SK-N-SH (cell line): ENCODE results near the gene PRADC1. TPM values are rescaled to one million over a fixed set of nuclear protein-coding genes. Genes with fewer than 3 reads are reported as not detected.

ENCODE experiments used
- CTCF ChIA-PET: fragments of 300-600, 350-600 bp; formaldehyde crosslinking; extraction: SDS; loops from one replicate; lab custom pipeline; 2021; lab: Yijun Ruan, JAX
- POLR2A ChIA-PET: fragments of 350-600 bp; sonication (Branson Sonifier 250); formaldehyde crosslinking; extraction: SDS; loops from one replicate; lab custom pipeline; 2020; ENCODE audit warnings: antibody characterized with exemption, inconsistent platforms; lab: Yijun Ruan, JAX
- DNase-seq: peaks from one replicate; pipeline ENCODE4 v3.0.0; 2012
- H2AFZ ChIP-seq: fragments of 200-600 bp; sonication (generic); 2 replicates; pipeline ENCODE4 v1.8.1; 2016; ENCODE audit warnings: antibody characterized with exemption, mild to moderate bottlenecking, low read depth
- H3F3A ChIP-seq: fragments of 200-600 bp; sonication (generic); replicated peaks from 2 replicates; pipeline ENCODE3; 2016; ENCODE audit warnings: antibody characterized with exemption, mild to moderate bottlenecking; ENCODE audit not compliant: insufficient read depth
- H3K27ac ChIP-seq, 2 experiments: fragments of 200-500 bp in 1 of 2; fragments of 200-600 bp in 1 of 2; sonication (Bioruptor generic) in 1 of 2; sonication (generic), shearing (Covaris generic) in 1 of 2; 2 replicates each; pipeline versions ENCODE4 v1.5.1 to v1.6.1; 2014 to 2016; ENCODE audit warnings: low read depth in 2 of 2, inconsistent platforms in 1 of 2, low read length in 1 of 2, mild to moderate bottlenecking in 1 of 2, mixed read lengths in 1 of 2
- H3K27me3 ChIP-seq: fragments of 200-600 bp; sonication (generic), shearing (Covaris generic); 2 replicates; pipeline ENCODE4 v1.6.1; 2016; ENCODE audit warnings: mixed run types; ENCODE audit not compliant: insufficient read depth
- H3K36me3 ChIP-seq, 2 experiments: fragments of 200-500 bp in 1 of 2; fragments of 200-600 bp in 1 of 2; sonication (Bioruptor generic) in 1 of 2; sonication (generic) in 1 of 2; replicated peaks in 1 of 2; 2 replicates each; pipeline versions ENCODE3 to v1.5.1; 2014 to 2016; ENCODE audit warnings: low read length in 1 of 2, mild to moderate bottlenecking in 1 of 2; ENCODE audit not compliant: insufficient read depth in 2 of 2, control insufficient read depth in 1 of 2
- H3K4me1 ChIP-seq, 2 experiments: fragments of 200-500 bp in 1 of 2; fragments of 200-600 bp in 1 of 2; sonication (Bioruptor generic) in 1 of 2; sonication (generic), shearing (Covaris generic) in 1 of 2; 2 replicates each; pipeline versions ENCODE4 v1.5.1 to v1.6.1; 2014 to 2016; ENCODE audit warnings: low read depth in 1 of 2, low read length in 1 of 2, mixed run types in 1 of 2; ENCODE audit not compliant: insufficient read depth in 2 of 2, control insufficient read depth in 1 of 2
- H3K4me2 ChIP-seq: fragments of 200-600 bp; sonication (generic), shearing (Covaris generic); 2 replicates; pipeline ENCODE4 v1.6.1; 2017; ENCODE audit warnings: mixed run types
- H3K4me3 ChIP-seq, 2 experiments: fragments of 200-500 bp in 1 of 2; fragments of 200-600 bp in 1 of 2; sonication (Bioruptor generic) in 1 of 2; sonication (generic), shearing (Covaris generic) in 1 of 2; 2 replicates each; pipeline versions ENCODE4 v1.5.1 to v1.8.1; 2014 to 2016; ENCODE audit warnings: low read depth in 2 of 2, inconsistent platforms in 1 of 2, low read length in 1 of 2, mild to moderate bottlenecking in 1 of 2, mixed read lengths in 1 of 2, moderate library complexity in 1 of 2
- H3K79me2 ChIP-seq: fragments of 200-600 bp; sonication (generic); 2 replicates; pipeline ENCODE4 v1.8.1; 2017; ENCODE audit warnings: mild to moderate bottlenecking; ENCODE audit not compliant: insufficient read depth
- H3K9ac ChIP-seq: fragments of 200-600 bp; sonication (generic); 2 replicates; pipeline ENCODE4 v1.6.1; 2017; ENCODE audit warnings: mixed run types
- H3K9me2 ChIP-seq: fragments of 200-600 bp; sonication (generic); 2 replicates; pipeline ENCODE4 v1.6.1; 2017; ENCODE audit warnings: mixed run types
- H3K9me3 ChIP-seq: fragments of 200-600 bp; sonication (generic); 2 replicates; pipeline ENCODE4 v1.6.1; 2017; ENCODE audit warnings: mixed run types, mild to moderate bottlenecking, moderate library complexity
- H4K20me1 ChIP-seq: fragments of 200-600 bp; sonication (generic); 2 replicates; pipeline ENCODE4 v1.6.1; 2017; ENCODE audit warnings: mild to moderate bottlenecking, mixed run types; ENCODE audit not compliant: insufficient read depth
- CHD2 ChIP-seq: fragments of 150-350 bp; IDR thresholded peaks from 2 replicates; pipeline ENCODE4 v1.6.1; 2018; ENCODE audit warnings: low read length; ENCODE audit not compliant: partially characterized antibody
- CTCF ChIP-seq: fragments of 200-600 bp; sonication (generic); IDR thresholded peaks from 2 replicates; pipeline ENCODE4 v1.6.1; 2017; ENCODE audit warnings: antibody characterized with exemption, mild to moderate bottlenecking, moderate library complexity
- FOXJ3 ChIP-seq: sonication (generic); formaldehyde crosslinking; IDR thresholded peaks from 2 replicates; pipeline ENCODE4 v1.5.1; 2020; ENCODE audit warnings: mild to moderate bottlenecking, missing genetic modification reagents
- GABPA ChIP-seq: IDR thresholded peaks from 2 replicates; pipeline ENCODE4 v1.4.0; 2012; ENCODE audit warnings: low read depth, mild to moderate bottlenecking
- GATA2 ChIP-seq: sonication (generic); formaldehyde crosslinking; IDR thresholded peaks from 2 replicates; pipeline ENCODE4 v1.5.0; 2020; ENCODE audit warnings: mild to moderate bottlenecking, missing genetic modification reagents
- JUND ChIP-seq: IDR thresholded peaks from 2 replicates; pipeline ENCODE4 v1.4.0; 2012
- MAX ChIP-seq: IDR thresholded peaks from 2 replicates; pipeline ENCODE4 v1.4.0; 2012; ENCODE audit warnings: low read depth
- MEF2A ChIP-seq: IDR thresholded peaks from 2 replicates; pipeline ENCODE4 v1.4.0; 2012; ENCODE audit warnings: low read depth, borderline replicate concordance
- MXI1 ChIP-seq: IDR thresholded peaks from 2 replicates; pipeline ENCODE4 v1.6.1; 2012; ENCODE audit warnings: mild to moderate bottlenecking, low read depth, low read length, improper control_type of control experiment
- POLR2AphosphoS5 ChIP-seq: IDR thresholded peaks from 2 replicates; pipeline ENCODE4 v1.6.1; 2012; ENCODE audit warnings: low read depth, low read length
- RAD21 ChIP-seq: IDR thresholded peaks from 2 replicates; pipeline ENCODE4 v1.6.1; 2012; ENCODE audit warnings: mild to moderate bottlenecking, low read length
- RCOR1 ChIP-seq: fragments of 150-350 bp; IDR thresholded peaks from 2 replicates; pipeline ENCODE4 v1.6.1; 2017; ENCODE audit warnings: antibody characterized with exemption, low read length
- REST ChIP-seq: IDR thresholded peaks from 2 replicates; pipeline ENCODE4 v1.6.1; 2012; ENCODE audit warnings: mild to moderate bottlenecking, low read depth, low read length, moderate library complexity
- RFX5 ChIP-seq: IDR thresholded peaks from 2 replicates; pipeline ENCODE4 v1.6.1; 2012; ENCODE audit warnings: mild to moderate bottlenecking, improper control_type of control experiment, low read length
- SIN3A ChIP-seq: IDR thresholded peaks from 2 replicates; pipeline ENCODE4 v1.6.1; 2012; ENCODE audit warnings: low read depth, mild to moderate bottlenecking, low read length, moderate library complexity, borderline replicate concordance
- SMC3 ChIP-seq: IDR thresholded peaks from 2 replicates; pipeline ENCODE4 v1.6.1; 2012; ENCODE audit warnings: low read depth, low read length, improper control_type of control experiment
- TAF1 ChIP-seq: IDR thresholded peaks from 2 replicates; pipeline ENCODE4 v1.6.1; 2012; ENCODE audit warnings: low read depth, mild to moderate bottlenecking, low read length, moderate library complexity, borderline replicate concordance
- USF1 ChIP-seq: IDR thresholded peaks from 2 replicates; pipeline ENCODE4 v1.4.0; 2012; ENCODE audit warnings: low read depth, borderline replicate concordance
- USF2 ChIP-seq: fragments of 150-350 bp; IDR thresholded peaks from 2 replicates; pipeline ENCODE4 v1.6.1; 2017; ENCODE audit warnings: antibody characterized with exemption, low read length, low read depth, borderline replicate concordance
- YY1 ChIP-seq: IDR thresholded peaks from 2 replicates; pipeline ENCODE4 v1.4.0; 2012; ENCODE audit warnings: low read depth, mild to moderate bottlenecking
- WGBS: methylation state at CpG from one replicate; pipeline ENCODE4 v1.1.6; 2017; ENCODE audit warnings: low lambda C conversion rate; 5-methylcytosine and 5-hydroxymethylcytosine counted together
- polyA plus RNA-seq, 3 experiments: library from polyadenylated mRNA; depleted of rRNA; stranded (reverse); fragments of >200 nt; gene quantifications; 2 replicates each; pipeline ENCODE4 v1.2.3, GENCODE V29; 2012

The PRADC1 gene
- polyA plus RNA-seq, 1 of the 3 experiments (the other 2 are of a cell fraction) = 8.5 TPM

GRCh38 chr2:73217826-73218225 lies 15.2 kb downstream of the PRADC1 start (continued):
- TF ChIP-seq SIN3A (no peak), RCOR1 (no peak), JUND (no peak), RFX5 (no peak), GATA2 (no peak)

- POLR2A ChIA-PET = no interaction called here
- no peak for TF ChIP-seq RAD21
- no peak for TF ChIP-seq MAX
- no peak for TF ChIP-seq CHD2
- TF ChIP-seq FOXJ3 (CRISPR knock-in tag) = no peak
- no peak for TF ChIP-seq SMC3
- no peak for TF ChIP-seq RFX5
- TF ChIP-seq JUND = no peak
- TF ChIP-seq USF1 = no peak
- no peak for TF ChIP-seq TAF1
- no peak for TF ChIP-seq MEF2A
- no peak for TF ChIP-seq GATA2
- TF ChIP-seq REST = no peak
- no peak for TF ChIP-seq POLR2AphosphoS5
- no peak for TF ChIP-seq USF2
- TF ChIP-seq GABPA = no peak
- TF ChIP-seq MXI1 = no peak
- TF ChIP-seq CTCF = no peak
- no peak for TF ChIP-seq YY1
- H3K27ac ChIP-seq = no peak overlapping the region
- H4K20me1 ChIP-seq = no peaks in the 10 kb centered on the region
- H3K79me2 ChIP-seq = peaks cover 42% of the 10 kb centered on the region
- DNase-seq = no peak
- CTCF ChIA-PET = no interaction called here
- H3K9ac ChIP-seq = no peak overlapping the region
- peaks cover 6 to 17% of the 10 kb centered on the region in 2 experiments for H3K36me3 ChIP-seq
- no peak overlapping the region for H3K4me2 ChIP-seq
- WGBS = 94% methylated on average over 5 of the region's 5 CpGs
- H2AFZ ChIP-seq = no peak overlapping the region
- H3K4me3 ChIP-seq = no peak overlapping the region
- H3F3A ChIP-seq = peaks cover 15% of the 10 kb centered on the region
- H3K9me2 ChIP-seq = no peaks in the 10 kb centered on the region
- no peaks in the 10 kb centered on the region for H3K9me3 ChIP-seq
- H3K27me3 ChIP-seq = no peaks in the 10 kb centered on the region
- peaks cover 3 to 12% of the 10 kb centered on the region in 2 experiments; a peak in 2 of 4 replicates for H3K4me1 ChIP-seq
Measured at GRCh38 chr2:73217160-73217559, 15.9 kb downstream of the PRADC1 start.
